HG03066 (cell line): ENCODE data around the gene GRIN2C.

Experiments
- ATAC-seq: cut with Tn5 transposase; IDR thresholded peaks from one replicate; pipeline ENCODE4 v1.9.1; 2021; ENCODE audit warnings: low read depth; ENCODE audit not compliant: unreplicated experiment

Gene GRIN2C

GRCh38 chr17:74824961-74825627 is 34.6 kb downstream of the GRIN2C start:
- no peak for ATAC-seq

GRCh38 chr17:74822939-74823367 is 36.7 kb downstream of the GRIN2C start:
- no peak for ATAC-seq

- no peak for ATAC-seq
Measured at GRCh38 chr17:74822335-74822938, 37.2 kb downstream of the GRIN2C start.

GRCh38 chr17:74821655-74822334 is 37.9 kb downstream of the GRIN2C start:
- no peak for ATAC-seq

GRCh38 chr17:74819801-74820436 is 39.8 kb downstream of the GRIN2C start:
- no peak for ATAC-seq

GRCh38 chr17:74818291-74818938 is 41.3 kb downstream of the GRIN2C start:
- ATAC-seq = no peak

- no peak for ATAC-seq
Measured at GRCh38 chr17:74816905-74817620, 42.6 kb downstream of the GRIN2C start.

GRCh38 chr17:74815550-74816370 is 43.9 kb downstream of the GRIN2C start:
- no peak for ATAC-seq

- no peak for ATAC-seq
Measured at GRCh38 chr17:74815067-74815466, 44.6 kb downstream of the GRIN2C start.

GRCh38 chr17:74814453-74814852 is 45.2 kb downstream of the GRIN2C start:
- ATAC-seq = no peak

GRCh38 chr17:74812109-74813009 is 47.3 kb downstream of the GRIN2C start:
- ATAC-seq = no peak

- ATAC-seq = no peak
Measured at GRCh38 chr17:74810699-74811485, 48.8 kb downstream of the GRIN2C start.

GRCh38 chr17:74808714-74809430 is 50.8 kb downstream of the GRIN2C start:
- ATAC-seq = no peak

- ATAC-seq = no peak
Measured at GRCh38 chr17:74807925-74808324, 51.8 kb downstream of the GRIN2C start.

- ATAC-seq = no peak
Measured at GRCh38 chr17:74807441-74807840, 52.2 kb downstream of the GRIN2C start.

- ATAC-seq = no peak
Measured at GRCh38 chr17:74806334-74806733, 53.4 kb downstream of the GRIN2C start.

- ATAC-seq = no peak
Measured at GRCh38 chr17:74805591-74805991, 54.1 kb downstream of the GRIN2C start.
